SKM-1 (cell line): Measurements from ENCODE around the gene ERP44.
"Not testable (repeated sequence)": the region's sequence is repeated elsewhere in the genome, so short reads cannot be mapped to it uniquely, and the experiment has no call there.

ENCODE experiments used
- DNase-seq: peaks from one replicate; lab custom pipeline; 2025; ENCODE audit not compliant: unreplicated experiment; lab: John Stamatoyannopoulos, UW

Gene ERP44

DNA sequence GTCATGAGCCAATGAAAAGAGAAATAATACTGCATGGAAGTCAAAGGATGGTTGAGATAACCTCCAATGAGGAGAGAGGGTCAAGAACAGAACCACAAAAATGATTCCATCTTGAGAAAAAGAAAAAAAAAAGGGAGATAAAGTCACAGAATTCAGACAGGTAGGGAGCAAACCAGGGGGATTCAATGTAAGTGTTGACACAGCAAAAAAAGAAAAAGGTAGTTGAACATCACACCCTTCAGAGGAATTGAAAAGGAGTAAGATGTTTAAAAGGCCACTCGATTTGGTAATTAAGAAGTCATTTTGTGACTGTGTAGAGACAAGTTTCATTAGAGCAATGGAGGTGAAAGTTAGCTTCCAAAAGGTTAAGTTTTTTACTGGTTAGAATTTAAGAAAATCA, 79.3 kb downstream of the ERP44 start:
- no peak for DNase-seq

- no peak for DNase-seq
These were observed 84.0 kb downstream of the ERP44 start for GRCh38 chr9:100014846-100015245.

GRCh38 chr9:100013573-100013972, 85.2 kb downstream of the ERP44 start:
- DNase-seq, result no peak

DNA sequence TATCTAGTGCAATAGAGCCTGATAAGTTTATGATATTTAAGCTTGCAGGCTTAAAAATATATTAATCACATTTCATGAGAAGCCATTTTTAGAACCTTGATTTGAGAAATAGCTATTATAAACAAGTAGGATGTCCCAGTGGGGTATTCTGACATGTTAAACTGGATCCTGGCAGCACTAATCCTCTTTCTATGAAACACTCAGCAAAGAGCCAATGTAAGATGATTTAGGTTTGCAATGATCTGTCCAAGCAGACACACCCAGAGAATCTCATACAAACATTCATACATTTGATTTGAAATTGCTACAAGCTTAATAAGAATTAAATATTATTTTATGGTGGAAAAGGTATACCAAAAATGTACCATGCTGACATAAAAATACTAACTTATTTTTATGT, 86.5 kb downstream of the ERP44 start:
- no peak for DNase-seq

GRCh38 chr9:100011062-100011681, 87.6 kb downstream of the ERP44 start:
- DNase-seq, result peak; percentile 13

DNA sequence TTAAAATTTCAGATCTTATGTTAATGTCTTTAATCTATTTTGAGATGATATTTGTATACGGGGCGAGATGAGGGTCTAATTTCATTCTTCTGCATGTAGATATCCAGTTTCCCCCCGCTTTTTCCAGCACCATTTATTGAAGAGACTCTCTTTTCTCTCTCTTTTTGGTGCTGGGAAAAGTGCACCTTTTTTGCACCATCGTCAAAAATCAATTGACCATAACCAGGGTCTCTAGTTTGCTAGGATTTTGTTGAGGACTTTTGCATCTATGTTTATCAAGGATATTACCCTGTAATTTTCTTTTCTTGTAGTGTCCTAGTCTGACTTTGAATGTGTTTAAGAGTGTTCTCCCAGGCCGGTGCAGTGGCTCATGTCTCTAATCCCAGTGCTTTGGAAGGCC, 99.0 kb downstream of the ERP44 start:
- no peak for DNase-seq

DNA sequence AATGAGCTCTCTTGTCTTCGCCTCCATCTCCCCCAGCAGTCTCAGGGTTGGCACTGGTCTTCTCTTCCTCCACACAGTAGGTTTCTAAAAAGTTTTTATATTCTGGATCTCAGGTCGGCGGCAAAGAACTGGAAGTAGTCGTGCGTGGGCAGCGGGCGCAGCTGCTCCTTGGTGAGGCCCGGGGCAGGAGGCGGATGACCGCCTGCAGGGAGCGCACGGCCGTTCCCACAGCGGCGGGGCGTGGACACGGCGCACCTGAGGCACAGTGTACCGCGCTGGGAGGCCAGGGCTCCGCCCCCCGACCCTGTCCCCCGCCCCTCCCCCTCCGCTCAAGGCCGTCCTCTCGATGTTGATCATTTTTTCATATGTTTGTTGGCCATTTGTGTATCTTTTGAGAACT, 99.9 kb downstream of the ERP44 start:
- DNase-seq, result no peak

DNA sequence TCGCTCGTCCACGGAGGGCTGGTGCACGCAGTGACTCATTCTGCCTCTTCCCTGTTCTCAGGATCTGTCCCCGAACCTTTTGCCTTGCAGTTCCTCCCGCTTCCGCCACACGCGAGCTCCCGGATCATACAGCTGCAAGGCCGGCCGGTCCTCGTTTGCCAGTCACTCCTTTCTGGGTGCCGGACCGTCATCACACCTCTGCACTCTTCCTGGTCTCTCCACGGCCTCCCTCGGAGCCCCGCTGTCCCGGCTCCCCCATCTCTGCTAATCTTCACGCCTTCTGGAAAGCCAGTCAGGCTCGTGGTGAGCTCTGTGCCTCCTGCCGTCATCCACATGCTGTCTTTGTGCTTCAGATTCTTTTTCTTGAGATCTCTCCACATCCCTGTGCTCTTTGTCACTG, 100.5 kb downstream of the ERP44 start:
- DNase-seq, result no peak

- DNase-seq, result not testable (repeated sequence)
These were observed 108.3 kb downstream of the ERP44 start for GRCh38 chr9:99990508-99990907.

GRCh38 chr9:99986642-99987041, 112.2 kb downstream of the ERP44 start:
- no peak for DNase-seq

DNA sequence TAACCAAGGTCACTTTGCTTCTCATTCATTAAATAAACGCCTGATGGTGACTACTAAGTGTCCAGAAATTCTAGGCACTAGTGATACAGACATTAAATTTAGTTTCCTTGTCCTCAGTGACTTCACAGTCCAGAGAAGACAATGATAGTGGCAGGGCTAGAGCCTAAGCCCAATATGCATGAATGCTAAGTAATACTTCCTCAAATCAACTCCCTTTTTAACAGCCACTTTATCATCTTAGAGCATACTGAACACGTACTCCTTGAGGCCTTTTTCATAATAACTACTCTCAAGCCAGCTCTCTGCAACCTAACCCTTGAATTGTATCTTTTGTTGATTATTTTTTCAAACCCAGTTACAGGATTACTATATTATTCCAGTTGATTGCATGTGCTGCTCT, 118.2 kb downstream of the ERP44 start:
- no peak for DNase-seq

DNA sequence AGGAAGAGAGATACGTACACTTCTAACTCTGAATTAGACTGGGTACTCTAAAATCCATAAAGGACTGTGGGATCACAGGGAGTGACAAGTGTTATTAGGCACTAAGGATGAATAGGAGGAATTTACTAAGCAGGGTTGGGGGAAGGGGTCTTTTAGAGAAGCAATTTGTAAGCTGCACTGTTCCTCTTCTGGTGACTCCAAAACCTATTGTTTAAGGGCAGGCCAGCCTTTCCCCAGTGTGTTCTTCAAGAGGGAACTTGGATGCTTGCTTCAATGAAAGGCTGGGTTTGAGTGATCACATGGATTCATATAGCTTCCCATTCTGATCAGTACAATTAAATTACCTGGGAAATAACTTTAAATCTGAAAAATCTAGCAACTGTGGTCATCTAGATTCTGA, 120.6 kb downstream of the ERP44 start:
- no peak for DNase-seq

GRCh38 chr9:99977033-99977792, 121.6 kb downstream of the ERP44 start:
- no peak for DNase-seq

DNA sequence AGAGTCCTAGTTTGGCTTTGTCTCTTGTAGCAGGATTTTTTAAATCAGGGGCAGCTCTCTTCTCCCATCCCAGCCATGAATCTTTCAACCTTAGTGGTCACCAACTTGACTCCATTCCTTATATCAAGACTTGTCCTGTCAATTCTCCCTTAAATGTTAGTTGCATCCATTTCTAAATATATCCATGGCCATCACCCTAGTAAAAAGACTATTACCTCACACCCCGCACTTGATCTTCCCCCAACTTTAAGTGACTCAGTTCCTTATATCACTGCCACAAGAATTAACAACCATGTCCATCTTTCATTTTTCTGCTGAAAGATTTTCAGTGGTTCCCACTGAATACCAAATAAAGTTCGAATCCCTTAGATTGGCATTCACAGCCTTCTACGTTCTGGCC, 125.3 kb downstream of the ERP44 start:
- no peak for DNase-seq

DNA sequence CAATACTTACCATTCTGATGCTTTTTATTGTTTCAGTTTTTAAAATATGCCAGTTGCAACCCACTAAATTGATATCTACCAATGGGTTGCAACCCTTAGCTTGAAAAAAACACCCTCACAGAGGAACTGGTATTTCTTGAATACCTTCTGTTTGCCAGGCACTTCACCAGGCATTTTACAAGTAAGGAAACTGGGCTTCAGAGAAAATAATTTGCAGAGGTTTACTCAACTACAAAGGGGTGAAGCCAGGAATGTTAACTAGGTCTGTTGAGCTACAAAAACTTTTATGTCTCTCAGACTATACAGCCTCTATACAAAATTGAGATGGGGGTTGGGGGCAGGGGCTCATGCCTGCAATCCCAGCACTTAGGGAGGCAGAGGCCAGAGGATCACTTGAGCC, 127.4 kb downstream of the ERP44 start:
- DNase-seq, result no peak

DNA sequence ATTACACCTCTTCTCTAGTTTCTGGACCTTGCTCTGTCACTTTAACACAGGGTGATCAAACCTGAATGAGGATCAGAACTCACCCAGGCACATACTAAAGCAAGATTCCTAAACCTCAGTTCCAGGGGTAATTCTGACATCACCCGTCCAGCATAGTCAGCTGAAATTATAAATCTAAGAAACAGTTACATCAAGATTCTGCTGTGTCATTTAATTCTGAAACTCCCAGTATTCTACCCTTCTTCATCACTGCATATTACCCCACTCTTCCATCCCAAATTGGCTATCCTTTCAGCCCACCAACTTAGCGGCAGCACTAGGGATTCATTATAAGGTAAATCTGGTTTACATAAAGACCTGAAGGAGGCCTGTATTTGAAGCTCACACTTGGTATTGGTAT, 128.3 kb downstream of the ERP44 start:
- no peak for DNase-seq

GRCh38 chr9:99967457-99967856, 131.3 kb downstream of the ERP44 start:
- no peak for DNase-seq

- no peak for DNase-seq
These were observed 132.1 kb downstream of the ERP44 start for GRCh38 chr9:99966716-99967115.

GRCh38 chr9:99966001-99966400, 132.8 kb downstream of the ERP44 start:
- DNase-seq, result no peak

- no peak for DNase-seq
These were observed 134.5 kb downstream of the ERP44 start for GRCh38 chr9:99964336-99964735.

DNA sequence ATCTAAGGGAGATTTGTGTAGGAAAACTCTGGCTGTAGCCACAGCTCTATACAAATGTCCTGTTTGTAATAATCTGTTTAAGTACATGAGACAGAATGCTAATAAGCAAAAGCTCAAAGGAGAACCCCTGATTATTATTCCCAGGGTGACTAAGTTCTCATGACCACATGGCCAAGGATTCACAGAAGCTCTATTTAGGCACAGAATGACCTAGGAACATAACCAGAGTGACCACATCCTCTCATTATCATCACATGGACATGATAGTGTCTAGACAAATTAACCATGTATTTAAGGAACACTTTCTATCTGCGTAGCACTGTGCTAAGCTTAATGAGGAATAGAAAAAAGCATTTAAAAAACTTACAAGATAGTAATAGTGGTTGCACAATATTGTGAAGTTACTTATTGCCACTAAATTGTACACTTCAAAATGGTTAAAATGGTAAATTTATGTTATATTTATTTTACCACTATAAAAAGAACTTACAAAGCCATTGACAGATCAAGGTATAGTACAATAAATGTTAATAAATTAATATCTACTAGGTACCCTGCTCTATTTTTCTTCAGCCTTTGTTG, 136.0 kb downstream of the ERP44 start:
- DNase-seq, result no peak

DNA sequence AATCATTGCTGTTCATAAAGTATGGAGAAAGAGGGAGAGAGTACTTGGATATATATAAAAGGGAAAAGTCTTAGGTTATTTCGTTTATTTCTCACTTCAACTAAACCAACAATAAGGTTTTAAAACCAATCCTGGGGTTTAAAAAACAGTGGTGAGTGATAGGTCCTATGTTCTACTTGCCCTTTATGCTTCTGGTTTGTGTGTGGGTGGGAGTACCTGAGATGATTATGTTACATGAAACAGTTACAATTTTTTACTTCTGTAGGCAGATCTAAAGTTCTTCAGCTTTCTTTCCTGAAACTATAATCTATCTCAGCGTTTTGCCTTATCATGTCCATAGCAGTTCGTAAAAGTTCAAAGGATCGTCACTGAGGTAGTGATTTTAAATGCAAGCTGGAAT, 143.2 kb downstream of the ERP44 start:
- no peak for DNase-seq

GRCh38 chr9:99954819-99955218, 144.0 kb downstream of the ERP44 start:
- DNase-seq, result no peak
